ENCODE data around the gene PLCL2. TPM values are rescaled to one million over a fixed set of nuclear protein-coding genes. Genes with fewer than 3 reads are reported as not detected.

The PLCL2 gene
- total and polyA plus RNA-seq, 10 of the 15 experiments (the other 5 are each of a cell fraction or from before 2014, with no cell fraction given), result 7.5 to 37.3 (median 21.7) TPM

GRCh38 chr3:17006132-17006852 lies 121.5 kb downstream of the PLCL2 start (continued):
- TF ChIP-seq, protein P1, sequence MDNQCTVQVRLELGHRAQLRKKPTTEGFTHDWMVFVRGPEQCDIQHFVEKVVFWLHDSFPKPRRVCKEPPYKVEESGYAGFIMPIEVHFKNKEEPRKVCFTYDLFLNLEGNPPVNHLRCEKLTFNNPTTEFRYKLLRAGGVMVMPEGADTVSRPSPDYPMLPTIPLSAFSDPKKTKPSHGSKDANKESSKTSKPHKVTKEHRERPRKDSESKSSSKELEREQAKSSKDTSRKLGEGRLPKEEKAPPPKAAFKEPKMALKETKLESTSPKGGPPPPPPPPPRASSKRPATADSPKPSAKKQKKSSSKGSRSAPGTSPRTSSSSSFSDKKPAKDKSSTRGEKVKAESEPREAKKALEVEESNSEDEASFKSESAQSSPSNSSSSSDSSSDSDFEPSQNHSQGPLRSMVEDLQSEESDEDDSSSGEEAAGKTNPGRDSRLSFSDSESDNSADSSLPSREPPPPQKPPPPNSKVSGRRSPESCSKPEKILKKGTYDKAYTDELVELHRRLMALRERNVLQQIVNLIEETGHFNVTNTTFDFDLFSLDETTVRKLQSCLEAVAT (IDR thresholded peaks at IDR 0.05), result no peak
- TF ChIP-seq SMC3 (IDR thresholded peaks at IDR 0.05; ENCODE audit: borderline replicate concordance, low read length) (no peak), MEF2A (IDR thresholded peaks at IDR 0.05; ENCODE audit: insufficient read depth, low read depth, low read length) (no peak), NKRF (conservative IDR thresholded peaks at IDR 0.05) (no peak)

GRCh38 chr3:17007284-17007683 lies 122.5 kb downstream of the PLCL2 start:
- peak; percentile 58 for ATAC-seq
- DNase-seq (ENCODE audit: low read depth, low spot score), result no peak
- Histone ChIP-seq H3K9ac (ENCODE audit: control insufficient read depth, insufficient read depth, low read length) (no peak overlapping the region), H3K9me3 (replicated peaks; ENCODE audit: control insufficient read depth, insufficient read depth, low read length) (no peaks in the 10 kb centered on the region; the same call in 2 of the 3 replicates), H2AFZ (ENCODE audit: control insufficient read depth, low read depth, low read length) (no peak overlapping the region), H3K4me1 (ENCODE audit: control insufficient read depth, insufficient read depth, low read length) (peaks cover 9% of the 10 kb centered on the region; the same call in 1 of the 2 replicates), H3K27ac (ENCODE audit: control insufficient read depth, insufficient read depth) (no peak overlapping the region), H3K4me2 (ENCODE audit: control insufficient read depth, insufficient read depth) (no peak overlapping the region), H3K36me3 (ENCODE audit: control insufficient read depth in 2 of 2, insufficient read depth in 2 of 2, low read length in 1 of 2) (peaks cover 8 to 24% of the 10 kb centered on the region in 2 experiments), H3K4me3 (no peak overlapping the region), H3K27me3 (replicated peaks in 1 of 2; ENCODE audit: control insufficient read depth in 2 of 2, insufficient read depth in 2 of 2, low read length in 1 of 2) (no peaks in the 10 kb centered on the region), H4K20me1 (ENCODE audit: control insufficient read depth, insufficient read depth) (peaks cover 4% of the 10 kb centered on the region), H3K79me2 (ENCODE audit: control insufficient read depth, insufficient read depth, low read length) (peaks cover 41% of the 10 kb centered on the region)
- 0% methylated on average over 1 of the region's 1 CpG for WGBS (ENCODE audit: insufficient coverage, insufficient replicate concordance, low lambda C conversion rate, missing lambda C conversion rate)
- ChIA-PET RAD21 (ENCODE audit: unreplicated experiment) (interaction anchor here (1.4 kb wide), 1 partner anchor 16 kb away, joined by 4 read pairs; no protein-coding TSS in a partner anchor), CTCF (interaction anchor here (1.3 kb wide), 1 partner anchor 10 kb away, joined by 3 read pairs; no protein-coding TSS in a partner anchor), POLR2A (interaction anchor here (0.6 to 1.1 kb wide), 2 partner anchors 15 to 1961 kb away, joined by 3 read pairs; no protein-coding TSS in a partner anchor), SMC1A (ENCODE audit: uncharacterized antibody, unreplicated experiment) (interaction anchor here (1.1 to 2.6 kb wide), 7 partner anchors 12 to 80 kb away, joined by 4 to 17 read pairs (median 5); no protein-coding TSS in a partner anchor)
- in situ Hi-C loops (cut with MboI) (no loop called here), intact Hi-C loops (cut with micrococcal nuclease; ENCODE audit: unreplicated experiment) (loop anchor here (5.0 kb wide), 2 partner anchors 80 to 95 kb away; no protein-coding TSS in a partner anchor)
- no TSS peak for BruUV-seq (replicated peaks)
- no peak for FAIRE-seq
- TF ChIP-seq KLF5 (IDR thresholded peaks at IDR 0.05; ENCODE audit: partially characterized antibody), result no peak
- TF ChIP-seq, protein P2, sequence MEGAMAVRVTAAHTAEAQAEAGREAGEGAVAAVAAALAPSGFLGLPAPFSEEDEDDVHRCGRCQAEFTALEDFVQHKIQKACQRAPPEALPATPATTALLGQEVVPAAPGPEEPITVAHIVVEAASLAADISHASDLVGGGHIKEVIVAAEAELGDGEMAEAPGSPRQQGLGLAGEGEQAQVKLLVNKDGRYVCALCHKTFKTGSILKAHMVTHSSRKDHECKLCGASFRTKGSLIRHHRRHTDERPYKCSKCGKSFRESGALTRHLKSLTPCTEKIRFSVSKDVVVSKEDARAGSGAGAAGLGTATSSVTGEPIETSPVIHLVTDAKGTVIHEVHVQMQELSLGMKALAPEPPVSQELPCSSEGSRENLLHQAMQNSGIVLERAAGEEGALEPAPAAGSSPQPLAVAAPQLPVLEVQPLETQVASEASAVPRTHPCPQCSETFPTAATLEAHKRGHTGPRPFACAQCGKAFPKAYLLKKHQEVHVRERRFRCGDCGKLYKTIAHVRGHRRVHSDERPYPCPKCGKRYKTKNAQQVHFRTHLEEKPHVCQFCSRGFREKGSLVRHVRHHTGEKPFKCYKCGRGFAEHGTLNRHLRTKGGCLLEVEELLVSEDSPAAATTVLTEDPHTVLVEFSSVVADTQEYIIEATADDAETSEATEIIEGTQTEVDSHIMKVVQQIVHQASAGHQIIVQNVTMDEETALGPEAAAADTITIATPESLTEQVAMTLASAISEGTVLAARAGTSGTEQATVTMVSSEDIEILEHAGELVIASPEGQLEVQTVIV (IDR thresholded peaks at IDR 0.05; ENCODE audit: borderline replicate concordance, partially characterized antibody), result no peak
- no peak for TF ChIP-seq EED (IDR thresholded peaks at IDR 0.05; ENCODE audit: low read depth)
- TF ChIP-seq ZNF384 (IDR thresholded peaks at IDR 0.05; ENCODE audit: borderline replicate concordance, low read depth, low read length), result no peak
- no peak for TF ChIP-seq IRF4 (IDR thresholded peaks at IDR 0.05; ENCODE audit: low read depth, low read length)
- TF ChIP-seq BACH1 (IDR thresholded peaks at IDR 0.05; ENCODE audit: borderline replicate concordance), result no peak
- no peak for TF ChIP-seq FOXM1 (IDR thresholded peaks at IDR 0.05; ENCODE audit: low read depth, low read length)
- TF ChIP-seq SMAD1 (IDR thresholded peaks at IDR 0.05; ENCODE audit: low read depth, partially characterized antibody), result no peak
- no peak for TF ChIP-seq CHD2 (IDR thresholded peaks at IDR 0.05; ENCODE audit: borderline replicate concordance, low read depth, low read length)
- TF ChIP-seq RCOR1 (conservative IDR thresholded peaks at IDR 0.05; ENCODE audit: low read depth, low read length), result no peak
- TF ChIP-seq NFIC (IDR thresholded peaks at IDR 0.05; ENCODE audit: low read depth, low read length), result peak; percentile 40; the same call in 1 of the 2 replicates
- no peak for TF ChIP-seq ASH2L (IDR thresholded peaks at IDR 0.05; ENCODE audit: borderline replicate concordance, low read depth)

Measured in GM12878 (cell line).